ENCODE data around the gene IVL.

DNA sequence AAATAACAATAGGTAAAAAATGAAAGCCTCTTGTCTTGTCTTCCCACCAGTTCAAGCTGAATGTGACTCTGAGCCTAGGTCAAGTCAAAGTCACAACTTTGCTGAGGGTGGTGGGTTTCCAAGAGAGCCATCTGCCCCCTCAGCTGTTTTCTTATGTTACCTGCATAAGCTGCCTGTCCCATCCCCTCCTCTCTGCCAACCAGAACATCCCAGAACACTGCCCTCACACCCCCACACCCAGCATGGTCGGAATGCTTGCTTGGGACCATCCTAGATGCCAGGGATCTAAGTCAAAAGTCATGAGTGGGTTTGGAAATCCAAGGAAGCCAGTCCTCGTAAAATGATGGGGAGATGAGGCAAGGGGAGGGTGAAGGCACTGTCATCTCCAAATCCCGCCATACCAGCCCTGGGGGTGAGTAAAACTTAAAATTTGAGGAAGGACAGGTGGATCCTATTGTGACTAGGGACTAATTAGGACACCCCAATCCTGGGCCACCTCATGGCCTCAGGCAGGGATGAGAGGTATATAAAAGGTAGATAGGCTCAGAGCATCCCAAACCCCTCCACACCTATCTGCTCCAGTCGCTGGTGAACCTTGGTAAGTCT lies 38.4 kb downstream of the IVL start, which contains the start of gene SPRR5:
- TF ChIP-seq, protein P1, sequence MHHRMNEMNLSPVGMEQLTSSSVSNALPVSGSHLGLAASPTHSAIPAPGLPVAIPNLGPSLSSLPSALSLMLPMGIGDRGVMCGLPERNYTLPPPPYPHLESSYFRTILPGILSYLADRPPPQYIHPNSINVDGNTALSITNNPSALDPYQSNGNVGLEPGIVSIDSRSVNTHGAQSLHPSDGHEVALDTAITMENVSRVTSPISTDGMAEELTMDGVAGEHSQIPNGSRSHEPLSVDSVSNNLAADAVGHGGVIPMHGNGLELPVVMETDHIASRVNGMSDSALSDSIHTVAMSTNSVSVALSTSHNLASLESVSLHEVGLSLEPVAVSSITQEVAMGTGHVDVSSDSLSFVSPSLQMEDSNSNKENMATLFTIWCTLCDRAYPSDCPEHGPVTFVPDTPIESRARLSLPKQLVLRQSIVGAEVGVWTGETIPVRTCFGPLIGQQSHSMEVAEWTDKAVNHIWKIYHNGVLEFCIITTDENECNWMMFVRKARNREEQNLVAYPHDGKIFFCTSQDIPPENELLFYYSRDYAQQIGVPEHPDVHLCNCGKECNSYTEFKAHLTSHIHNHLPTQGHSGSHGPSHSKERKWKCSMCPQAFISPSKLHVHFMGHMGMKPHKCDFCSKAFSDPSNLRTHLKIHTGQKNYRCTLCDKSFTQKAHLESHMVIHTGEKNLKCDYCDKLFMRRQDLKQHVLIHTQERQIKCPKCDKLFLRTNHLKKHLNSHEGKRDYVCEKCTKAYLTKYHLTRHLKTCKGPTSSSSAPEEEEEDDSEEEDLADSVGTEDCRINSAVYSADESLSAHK (tag by site-specific recombination; IDR thresholded peaks at IDR 0.05): no peak
- TF ChIP-seq, protein P2, sequence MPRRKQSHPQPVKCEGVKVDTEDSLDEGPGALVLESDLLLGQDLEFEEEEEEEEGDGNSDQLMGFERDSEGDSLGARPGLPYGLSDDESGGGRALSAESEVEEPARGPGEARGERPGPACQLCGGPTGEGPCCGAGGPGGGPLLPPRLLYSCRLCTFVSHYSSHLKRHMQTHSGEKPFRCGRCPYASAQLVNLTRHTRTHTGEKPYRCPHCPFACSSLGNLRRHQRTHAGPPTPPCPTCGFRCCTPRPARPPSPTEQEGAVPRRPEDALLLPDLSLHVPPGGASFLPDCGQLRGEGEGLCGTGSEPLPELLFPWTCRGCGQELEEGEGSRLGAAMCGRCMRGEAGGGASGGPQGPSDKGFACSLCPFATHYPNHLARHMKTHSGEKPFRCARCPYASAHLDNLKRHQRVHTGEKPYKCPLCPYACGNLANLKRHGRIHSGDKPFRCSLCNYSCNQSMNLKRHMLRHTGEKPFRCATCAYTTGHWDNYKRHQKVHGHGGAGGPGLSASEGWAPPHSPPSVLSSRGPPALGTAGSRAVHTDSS (tag by site-specific recombination; IDR thresholded peaks at IDR 0.05): no peak
- TF ChIP-seq, protein P3, sequence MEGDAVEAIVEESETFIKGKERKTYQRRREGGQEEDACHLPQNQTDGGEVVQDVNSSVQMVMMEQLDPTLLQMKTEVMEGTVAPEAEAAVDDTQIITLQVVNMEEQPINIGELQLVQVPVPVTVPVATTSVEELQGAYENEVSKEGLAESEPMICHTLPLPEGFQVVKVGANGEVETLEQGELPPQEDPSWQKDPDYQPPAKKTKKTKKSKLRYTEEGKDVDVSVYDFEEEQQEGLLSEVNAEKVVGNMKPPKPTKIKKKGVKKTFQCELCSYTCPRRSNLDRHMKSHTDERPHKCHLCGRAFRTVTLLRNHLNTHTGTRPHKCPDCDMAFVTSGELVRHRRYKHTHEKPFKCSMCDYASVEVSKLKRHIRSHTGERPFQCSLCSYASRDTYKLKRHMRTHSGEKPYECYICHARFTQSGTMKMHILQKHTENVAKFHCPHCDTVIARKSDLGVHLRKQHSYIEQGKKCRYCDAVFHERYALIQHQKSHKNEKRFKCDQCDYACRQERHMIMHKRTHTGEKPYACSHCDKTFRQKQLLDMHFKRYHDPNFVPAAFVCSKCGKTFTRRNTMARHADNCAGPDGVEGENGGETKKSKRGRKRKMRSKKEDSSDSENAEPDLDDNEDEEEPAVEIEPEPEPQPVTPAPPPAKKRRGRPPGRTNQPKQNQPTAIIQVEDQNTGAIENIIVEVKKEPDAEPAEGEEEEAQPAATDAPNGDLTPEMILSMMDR (tag by site-specific recombination; IDR thresholded peaks at IDR 0.05): no peak
- TF ChIP-seq ZBTB8A (tag by site-specific recombination; IDR thresholded peaks at IDR 0.05) (no peak), ZNF785 (tag by site-specific recombination; IDR thresholded peaks at IDR 0.05) (no peak), YY1 (tag by site-specific recombination; IDR thresholded peaks at IDR 0.05) (no peak)
